Smooth muscle cell of the brain vasculature (primary cell): Measurements from ENCODE around the gene FIBCD1.
A peak's percentile ranks its signal among the peaks of the same experiment; 100 is the strongest.

Experiments
- DNase-seq: peaks from one replicate; pipeline ENCODE4 v3.0.0-alpha.2; 2012; ENCODE audit warnings: low read depth, low spot score

The FIBCD1 gene

DNA sequence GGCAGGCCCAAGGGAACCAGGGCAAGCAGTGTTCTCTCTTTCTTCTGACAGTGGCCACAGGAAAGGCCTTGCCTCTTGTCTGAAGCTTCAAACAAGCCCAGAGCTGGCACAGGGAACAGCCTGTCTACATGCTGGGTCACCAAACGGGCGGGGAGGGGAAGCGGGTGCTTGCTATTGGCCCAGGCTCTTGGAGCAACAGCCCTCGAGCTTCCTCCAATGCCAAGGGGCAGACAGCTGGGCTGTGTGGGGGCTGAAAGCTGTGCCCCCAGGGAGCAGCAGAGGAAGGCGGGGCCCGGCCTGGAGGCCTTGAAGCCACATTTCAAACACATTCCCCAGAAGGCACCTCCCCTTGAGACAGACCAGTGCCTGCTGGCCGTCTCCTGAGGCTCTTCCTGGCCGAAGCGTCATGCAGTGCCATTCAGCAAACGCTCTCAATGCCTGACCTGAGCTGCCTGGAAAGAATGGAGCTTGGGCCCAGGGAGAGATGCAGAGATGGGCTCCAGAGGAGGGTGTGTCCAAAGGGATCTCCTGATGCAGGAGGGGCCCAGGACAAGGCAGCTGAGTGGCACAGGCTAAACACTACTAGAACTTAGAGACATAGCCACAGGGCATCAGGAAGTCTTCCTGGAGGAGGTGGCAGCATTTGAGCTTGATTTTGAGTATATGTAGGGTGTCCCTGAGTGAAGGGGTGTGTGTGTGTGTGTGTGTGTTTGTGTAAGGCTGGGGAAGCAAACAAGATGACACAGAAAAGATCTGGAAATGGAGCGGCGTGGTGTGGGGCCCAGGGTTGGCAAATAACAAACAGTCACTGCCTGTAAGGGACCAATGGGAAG is 2.5 kb downstream of the FIBCD1 start:
- DNase-seq = peak; percentile 43

DNA sequence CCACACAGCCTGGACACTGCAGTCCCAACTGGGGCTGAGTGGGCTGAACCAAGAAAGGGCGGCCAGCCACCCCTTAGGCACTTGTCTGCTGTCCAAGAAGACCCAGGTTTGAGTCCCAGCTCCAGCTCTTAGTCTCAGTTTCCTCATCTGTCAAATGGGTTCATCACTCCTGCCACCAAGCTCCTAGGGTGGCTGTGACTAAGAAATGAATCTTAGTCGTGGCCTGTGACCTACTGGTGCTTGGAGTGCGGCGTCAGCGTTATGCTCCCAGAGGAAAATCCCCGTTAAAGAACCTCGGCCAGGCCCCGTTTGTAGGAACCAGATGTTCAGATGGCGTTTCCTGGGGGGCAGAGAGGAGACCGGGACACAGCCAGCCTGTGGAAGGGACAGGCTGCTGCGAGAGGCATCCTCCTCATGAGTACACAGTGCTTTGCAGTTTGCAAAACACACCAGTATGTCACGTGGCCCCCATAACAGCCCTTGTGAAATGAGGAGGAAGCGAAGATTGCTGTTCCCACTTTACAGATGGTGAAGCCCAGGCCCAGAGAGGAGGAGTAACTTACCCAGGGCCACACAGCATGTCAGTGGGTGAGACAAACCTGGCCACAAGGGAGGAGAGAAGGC is 3.3 kb downstream of the FIBCD1 start:
- DNase-seq = no peak

DNA sequence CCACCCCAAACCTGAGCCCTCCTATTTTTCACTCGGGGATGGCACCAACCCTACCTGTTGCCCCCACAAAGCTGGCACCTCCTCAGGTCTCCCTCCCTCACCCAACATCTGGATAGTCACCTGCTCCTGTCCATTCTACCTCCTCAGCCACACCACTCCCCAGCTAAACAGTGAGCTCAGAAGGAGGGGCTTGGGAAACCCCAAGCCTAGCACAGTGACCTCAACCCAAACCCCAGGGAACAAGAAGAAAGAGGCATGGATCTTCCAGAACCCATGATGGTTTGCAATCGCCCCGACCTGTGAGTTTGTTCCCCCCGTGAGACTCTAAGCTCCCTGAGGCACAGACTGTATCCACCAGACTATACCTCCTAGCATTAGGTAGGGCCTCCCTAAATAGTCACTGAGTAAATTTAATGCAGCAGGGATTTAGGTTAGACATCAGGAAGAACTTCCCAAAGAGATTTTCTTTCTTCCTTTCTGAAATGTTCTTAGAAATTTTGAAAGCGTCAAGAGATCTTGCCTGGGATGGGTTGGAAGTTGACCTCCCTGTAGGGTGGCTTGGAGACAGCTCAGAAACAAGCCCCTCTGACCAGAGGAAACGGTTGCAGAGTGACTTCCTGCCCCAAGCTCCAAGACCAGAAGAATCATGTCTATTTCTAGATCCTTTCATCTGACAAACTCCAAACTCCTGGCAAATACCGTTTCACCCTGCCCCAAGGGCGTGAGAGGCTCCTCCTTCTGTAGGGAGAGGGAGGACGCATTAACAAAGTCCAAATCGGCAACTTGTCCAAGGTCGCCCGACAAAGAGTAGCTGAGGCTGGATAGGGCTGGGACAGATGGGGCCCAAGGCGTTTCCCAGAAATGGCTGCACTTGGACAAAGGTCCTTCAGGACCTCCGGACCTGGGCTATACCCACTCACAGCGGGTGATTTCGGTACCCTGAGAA is 4.1 kb downstream of the FIBCD1 start:
- no peak for DNase-seq

DNA sequence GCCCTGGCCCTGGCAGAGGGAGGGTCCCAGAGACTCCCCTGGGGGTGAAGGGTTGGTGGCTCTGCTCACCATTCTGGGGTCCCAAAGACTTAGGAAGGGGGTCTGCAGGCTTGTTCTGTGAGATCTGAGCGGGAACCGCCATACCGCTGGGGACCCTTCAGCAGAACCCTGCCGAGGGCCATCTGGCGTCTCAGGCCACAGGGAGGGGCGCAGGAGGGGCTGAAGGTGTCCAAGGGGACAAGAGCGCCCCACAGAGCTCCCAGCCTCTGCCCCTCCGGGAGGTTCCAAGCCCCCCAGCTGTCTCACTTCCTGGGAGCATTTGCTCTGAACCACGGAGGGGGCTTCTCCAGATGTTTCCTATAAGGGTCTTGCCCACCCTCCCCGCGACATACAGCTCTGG is 4.8 kb downstream of the FIBCD1 start:
- no peak for DNase-seq

- no peak for DNase-seq
These were observed 5.7 kb downstream of the FIBCD1 start for GRCh38 chr9:130933114-130934046.

DNA sequence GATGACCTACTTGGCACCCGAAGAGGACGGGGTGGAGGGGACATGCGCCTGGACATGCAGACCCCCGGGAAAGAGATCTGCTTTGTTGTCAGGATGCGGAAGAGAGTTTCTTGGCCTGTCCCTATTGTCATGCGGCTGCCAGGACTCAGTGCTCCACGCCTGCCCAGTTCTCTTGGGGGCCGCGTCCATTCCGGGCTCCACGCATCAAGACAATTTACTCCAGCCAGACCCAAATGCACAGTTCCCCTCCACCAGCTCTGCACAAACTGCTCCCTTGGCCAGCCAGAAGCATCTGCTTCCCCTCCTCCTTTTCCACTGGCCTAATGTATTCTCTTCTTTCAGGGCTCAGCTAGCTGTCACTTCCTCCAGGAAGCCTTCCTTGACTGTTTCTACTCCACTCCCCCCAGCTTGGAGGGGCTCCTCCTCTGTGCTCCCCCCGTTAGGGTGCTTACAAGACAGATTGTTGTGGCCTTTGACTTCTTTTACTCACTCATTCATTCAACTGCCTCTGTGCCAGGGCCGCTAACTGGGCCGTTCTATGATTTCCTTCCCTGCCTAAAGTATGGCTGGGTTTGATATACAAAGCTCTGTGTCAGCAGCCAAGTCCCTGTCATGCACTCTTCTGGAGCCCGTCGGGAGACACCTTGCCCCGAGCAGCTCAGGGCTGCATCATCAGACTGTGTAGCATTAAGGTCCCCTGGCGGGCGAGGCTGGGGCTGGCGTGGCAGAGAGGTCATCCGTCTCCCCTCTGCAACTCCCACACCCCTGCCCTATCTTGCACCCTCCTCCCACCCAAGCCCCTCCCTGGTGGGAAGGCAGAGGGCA is 6.6 kb downstream of the FIBCD1 start:
- no peak for DNase-seq

- DNase-seq = no peak
These were observed 7.4 kb downstream of the FIBCD1 start for GRCh38 chr9:130931508-130932254.

GRCh38 chr9:130930804-130931349 is 8.2 kb downstream of the FIBCD1 start:
- DNase-seq = no peak

- DNase-seq = no peak
These were observed 8.8 kb downstream of the FIBCD1 start for GRCh38 chr9:130930132-130930803.

DNA sequence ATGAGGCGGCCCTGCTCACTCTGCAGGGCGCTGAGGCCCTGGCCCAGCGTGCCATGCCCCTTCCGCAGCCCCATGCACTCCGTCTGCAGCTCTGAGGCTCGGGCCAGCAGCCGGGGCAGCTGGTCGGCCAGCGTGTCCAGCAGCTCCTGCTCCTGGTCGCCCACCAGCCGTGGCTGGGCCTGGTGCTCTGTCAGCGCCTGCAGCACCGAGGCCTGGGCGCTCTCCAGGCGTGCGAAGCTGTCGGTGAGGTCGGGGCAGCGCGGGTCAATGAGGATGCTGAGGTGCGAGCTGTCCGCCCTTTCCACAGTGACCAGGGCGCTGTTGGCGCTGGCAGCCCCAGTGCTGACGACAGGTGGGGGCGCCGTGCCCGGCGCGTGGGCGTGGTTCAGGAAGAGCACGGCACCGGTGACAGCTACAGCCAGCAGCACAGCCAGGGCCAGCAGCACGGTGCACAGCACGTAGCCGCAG is 9.4 kb downstream of the FIBCD1 start:
- DNase-seq = no peak

DNA sequence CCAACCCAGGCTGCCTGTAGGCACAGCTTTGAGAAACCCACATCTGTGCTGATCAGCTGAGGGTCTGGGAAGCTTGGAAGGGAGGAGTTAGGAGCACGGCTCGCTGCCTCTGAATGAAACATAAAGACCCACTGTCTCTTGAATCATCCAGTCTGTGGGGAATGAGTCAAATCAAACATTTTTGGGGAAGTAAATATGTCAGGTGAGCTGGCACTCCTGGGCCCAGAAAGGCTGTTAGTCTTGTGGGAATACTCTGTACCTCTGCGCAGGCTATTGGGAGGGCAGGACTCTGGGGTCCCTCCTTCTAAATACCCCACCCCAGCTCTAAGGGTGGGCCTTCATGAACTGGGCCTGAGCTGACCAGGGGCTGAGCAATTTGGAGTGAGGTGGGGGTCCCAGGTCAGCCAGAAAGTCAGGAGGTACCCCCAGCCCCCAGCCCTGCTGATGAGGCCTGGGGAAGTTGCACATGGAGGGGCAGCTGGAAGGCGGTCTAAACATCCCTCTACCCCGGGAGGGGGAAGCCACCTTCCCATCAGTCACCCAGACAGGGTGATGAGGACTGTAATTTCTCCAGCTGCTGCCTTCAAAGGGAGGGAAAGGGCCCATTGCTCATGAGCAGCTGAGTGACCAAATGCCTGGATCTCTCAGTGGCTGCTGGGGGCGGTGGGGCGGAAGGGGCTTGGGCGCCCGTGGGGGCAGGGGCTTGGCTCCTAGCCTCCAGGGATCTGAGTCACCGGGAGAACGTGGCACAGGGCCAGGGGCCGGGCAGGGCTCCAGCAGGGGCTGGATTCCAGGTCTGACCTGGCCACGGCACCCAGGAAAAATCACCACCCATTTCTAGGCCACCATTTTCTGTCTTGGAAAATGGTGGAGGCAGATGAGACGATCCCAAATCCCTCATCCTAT is 10.8 kb downstream of the FIBCD1 start:
- DNase-seq = no peak

- DNase-seq = no peak
These were observed 11.7 kb downstream of the FIBCD1 start for GRCh38 chr9:130927338-130927737.

DNA sequence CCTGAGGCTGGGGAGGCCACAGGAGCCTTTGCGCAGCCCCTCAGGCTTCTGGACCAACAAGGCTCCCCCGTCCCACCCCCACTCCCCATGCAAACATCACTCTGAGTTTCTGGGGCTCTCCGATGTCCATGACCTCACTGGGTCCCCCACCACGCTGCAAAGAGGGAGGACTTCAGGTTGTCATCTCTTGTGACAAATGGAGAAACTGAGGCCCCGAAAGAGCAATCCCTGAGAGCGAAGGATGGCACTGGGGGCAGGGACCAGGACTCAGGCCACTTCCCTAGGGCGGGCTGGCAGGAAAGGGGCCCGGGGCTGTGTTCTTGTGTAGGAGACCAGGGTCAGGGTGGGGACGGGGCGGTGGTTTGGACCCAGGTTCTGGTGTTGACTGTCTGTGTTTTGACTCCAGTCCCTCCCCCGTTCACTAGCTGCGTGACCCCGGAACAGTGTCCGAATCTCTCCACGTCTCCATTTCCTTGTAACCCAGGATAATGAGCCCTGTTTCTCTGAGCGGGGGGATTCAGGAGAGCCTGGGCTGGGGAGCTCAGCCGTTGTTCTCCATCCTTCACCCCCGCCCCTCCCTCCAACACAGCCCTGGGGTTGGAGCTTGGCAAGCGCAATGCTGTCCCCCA is 13.9 kb downstream of the FIBCD1 start:
- DNase-seq = no peak

DNA sequence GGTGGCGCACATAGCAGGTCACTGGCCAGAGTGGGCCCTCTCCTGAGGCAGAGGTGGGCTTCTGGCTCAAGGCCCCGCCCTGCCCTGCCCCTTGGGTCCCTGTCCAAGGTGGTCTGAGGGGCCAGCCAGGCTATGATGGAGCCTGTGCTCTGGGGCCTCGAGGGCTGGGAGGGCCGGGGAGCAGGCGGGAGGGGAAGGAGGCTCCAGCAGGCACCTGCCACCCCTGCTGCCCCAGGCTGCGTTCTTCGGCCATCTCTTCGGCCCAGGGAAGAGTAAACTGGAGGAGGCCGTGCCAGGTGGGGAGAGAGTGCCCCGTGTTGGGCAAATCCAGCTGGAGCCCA is 14.6 kb downstream of the FIBCD1 start:
- no peak for DNase-seq

DNA sequence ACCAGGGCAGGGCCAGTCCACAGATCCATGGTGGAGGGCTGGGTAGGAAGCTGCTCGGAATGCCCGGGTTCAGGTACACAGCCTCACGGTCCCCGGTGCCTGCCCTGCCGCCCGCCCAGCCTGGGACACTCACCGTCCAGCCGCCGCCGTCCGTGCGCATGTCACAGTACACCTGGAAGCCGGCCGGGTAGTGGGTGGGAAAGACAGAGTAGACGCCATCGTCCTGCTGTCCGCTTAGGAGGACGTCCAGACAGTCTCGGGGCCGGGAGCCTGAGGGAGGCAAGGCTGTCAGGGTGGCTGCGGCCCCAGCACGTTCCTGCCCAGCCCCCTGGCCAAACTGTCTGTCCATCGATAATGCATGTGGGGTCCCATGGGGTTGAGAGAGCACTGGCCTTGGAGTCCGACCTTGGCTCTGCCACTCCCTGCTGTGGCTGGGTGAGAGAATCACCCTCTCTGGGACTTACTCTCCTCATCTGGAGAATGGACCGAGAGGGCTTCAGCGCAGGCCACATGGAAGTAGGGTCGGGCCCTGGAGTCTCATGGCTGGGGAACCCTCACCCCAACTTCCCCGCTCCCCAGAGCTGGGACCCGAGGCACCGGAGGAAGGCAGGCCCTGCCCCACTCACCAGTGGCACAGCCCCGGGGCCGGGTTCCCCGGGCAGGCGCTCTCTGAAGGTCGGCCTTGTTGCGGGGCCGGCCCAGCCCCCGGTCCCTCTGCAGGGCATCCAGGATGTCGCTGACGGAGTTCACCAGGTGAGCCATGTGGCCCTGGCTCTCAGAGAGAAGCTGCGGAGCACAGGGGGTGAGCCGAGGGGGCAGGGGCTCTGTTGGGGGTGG is 15.2 kb downstream of the FIBCD1 start:
- no peak for DNase-seq
